Measurements from ENCODE around the gene LETM1. TPM values are rescaled to one million over a fixed set of nuclear protein-coding genes. Genes with fewer than 3 reads are reported as not detected.

The LETM1 gene
- total and polyA plus RNA-seq, 2 donors (not counting 1 experiment from before 2014, with no cell fraction given): 15.8 to 70.4 TPM

DNA sequence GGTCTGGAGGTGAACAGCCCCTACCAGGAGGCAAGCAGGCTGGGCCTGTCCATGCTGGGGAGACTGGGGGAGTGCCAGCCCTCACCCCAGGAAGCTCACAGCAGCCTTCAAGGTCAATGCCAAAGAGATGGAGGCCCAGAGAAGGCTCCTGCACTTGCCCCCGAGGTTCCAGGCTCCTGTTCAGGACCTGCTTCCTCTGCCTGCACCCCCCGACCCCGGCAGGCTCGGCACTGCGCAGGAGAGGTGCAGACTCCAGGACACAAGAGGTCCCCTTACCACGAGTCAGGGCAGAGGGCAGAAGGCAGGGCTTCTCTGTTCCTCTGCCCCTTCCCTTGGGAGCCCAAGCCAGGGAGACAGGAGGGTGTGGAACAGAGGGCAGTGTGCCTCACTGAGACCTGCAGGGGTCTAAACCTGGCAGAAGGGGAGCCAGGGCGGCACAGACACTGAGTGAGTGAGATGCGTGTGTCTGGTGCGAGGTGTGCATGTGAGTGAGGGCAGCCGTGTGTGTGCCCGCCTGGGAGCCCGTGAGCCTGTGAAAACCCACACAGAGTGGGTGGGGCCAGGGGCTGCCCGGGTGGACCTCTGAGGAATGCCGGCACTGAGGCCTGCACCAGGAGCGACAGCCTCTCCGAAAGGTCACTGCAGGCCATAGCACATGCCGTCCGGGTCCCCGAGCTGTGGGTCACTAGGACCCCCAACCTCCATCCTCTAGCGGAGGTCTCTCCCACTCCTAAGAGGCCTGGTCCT, 93.5 kb downstream of the LETM1 start:
- TF ChIP-seq EZH2 (IDR thresholded peaks at IDR 0.05; ENCODE audit: low read length, missing control alignments) (no peak), CTCF (conservative IDR thresholded peaks at IDR 0.05 in 1 of 2, IDR thresholded peaks at IDR 0.05 in 1 of 2; ENCODE audit: low read depth in 1 of 2, low read length in 2 of 2) (no peak)
- no peak for DNase-seq (ENCODE audit: low read depth in 2 of 2)

More for the DNA sequence above, 93.5 kb downstream of the LETM1 start:
- no peaks in the 10 kb centered on the region for H3K36me3 ChIP-seq (ENCODE audit: control insufficient read depth, insufficient read depth, low read length)
- no peaks in the 10 kb centered on the region for H3K27me3 ChIP-seq (ENCODE audit: control insufficient read depth, insufficient read depth, low read length)
- H3K27ac ChIP-seq (ENCODE audit: insufficient read depth, low read length): no peak overlapping the region
- H3K9ac ChIP-seq (ENCODE audit: insufficient read depth, low read length): no peak overlapping the region
- no peaks in the 10 kb centered on the region for H4K20me1 ChIP-seq (ENCODE audit: control insufficient read depth, extremely low read depth, insufficient read depth, low read length)
- no peak overlapping the region for H3K4me3 ChIP-seq (replicated peaks in 1 of 4; ENCODE audit: control extremely low read depth in 1 of 4, insufficient read depth in 1 of 4, low read depth in 3 of 4, low read length in 4 of 4)
- H3K79me2 ChIP-seq (ENCODE audit: control insufficient read depth, insufficient read depth, low read length): no peaks in the 10 kb centered on the region
- H3K4me2 ChIP-seq (ENCODE audit: extremely low read depth, insufficient read depth, low read length): no peak overlapping the region
- no peaks in the 10 kb centered on the region for H3K9me3 ChIP-seq (ENCODE audit: control insufficient read depth, insufficient read depth, low read depth, low read length)
- no peak overlapping the region for H2AFZ ChIP-seq (ENCODE audit: low read length)
- no peaks in the 10 kb centered on the region for H3K4me1 ChIP-seq (ENCODE audit: control insufficient read depth, extremely low read depth, insufficient read depth, low read length)

Other genes starting within 250 kb of the LETM1 start
- gene FAM53A, start 171.8 kb downstream of the LETM1 start, total RNA-seq: 0.77 and 0.99 TPM in 2 replicates
- gene FAM53A, start 171.8 kb downstream of the LETM1 start, polyA plus RNA-seq: 0.65 and 0.86 TPM in 2 replicates
- 49.7 and 50.8 TPM in 2 replicates for gene SLBP, start 143.8 kb downstream of the LETM1 start, total RNA-seq
- gene SLBP, start 143.8 kb downstream of the LETM1 start, polyA plus RNA-seq: 108 and 152 TPM in 2 replicates
- gene TMEM129, start 134.8 kb downstream of the LETM1 start, total RNA-seq: 24.7 and 39.6 TPM in 2 replicates
- gene TMEM129, start 134.8 kb downstream of the LETM1 start, polyA plus RNA-seq: 11.0 and 15.0 TPM in 2 replicates
- 1.8 and 7.3 TPM in 2 replicates for gene TACC3, start 134.6 kb downstream of the LETM1 start, total RNA-seq
- 10.2 and 43.2 TPM in 2 replicates for gene TACC3, start 134.6 kb downstream of the LETM1 start, polyA plus RNA-seq
- gene FGFR3, start 62.9 kb downstream of the LETM1 start, total RNA-seq: under 0.01 and 0.33 TPM in 2 replicates
- gene FGFR3, start 62.9 kb downstream of the LETM1 start, polyA plus RNA-seq: 0.11 and 0.19 TPM in 2 replicates
- 43.7 and 68.4 TPM in 2 replicates for gene NSD2, start 15.2 kb upstream of the LETM1 start, total RNA-seq
- gene NSD2, start 15.2 kb upstream of the LETM1 start, polyA plus RNA-seq: 26.6 and 53.5 TPM in 2 replicates
- gene NELFA, start 152.8 kb upstream of the LETM1 start, total RNA-seq: 12.1 and 15.2 TPM in 2 replicates
- 7.4 and 7.8 TPM in 2 replicates for gene NELFA, start 152.8 kb upstream of the LETM1 start, polyA plus RNA-seq
- gene NAT8L, start 203.2 kb upstream of the LETM1 start, total RNA-seq: 0.17 and 0.26 TPM in 2 replicates
- gene NAT8L, start 203.2 kb upstream of the LETM1 start, polyA plus RNA-seq: 0.01 and 0.06 TPM in 2 replicates

All from fibroblast of lung (primary cell).